Motor neuron (in vitro differentiated cells): ENCODE data around the gene ABHD4. TPM values are rescaled to one million over a fixed set of nuclear protein-coding genes. Genes with fewer than 3 reads are reported as not detected.
"Not testable (repeated sequence)": the region's sequence is repeated elsewhere in the genome, so short reads cannot be mapped to it uniquely, and the experiment has no call there.

Experiments
- ATAC-seq, 8 experiments: fragments of 200-7000 bp; cut with Tn5 transposase; replicated peaks in 6 of 8; 2 replicates each; pipeline ENCODE4 v1.8.0; 2021; ENCODE audit warnings: mild to moderate bottlenecking in 8 of 8, moderate library complexity in 8 of 8
- H3K27ac ChIP-seq, 2 donors: fragments of 250-450 bp; sonication (Bioruptor Pico); 2 replicates each; pipeline ENCODE4 v1.9.0; 2021; ENCODE audit warnings: antibody characterized with exemption in 2 of 2, mild to moderate bottlenecking in 2 of 2, moderate library complexity in 1 of 2
- H3K4me1 ChIP-seq, 2 donors: fragments of 250-450 bp; sonication (Bioruptor Pico); replicated peaks in 1 of 2; 2 replicates each; pipeline ENCODE4 v1.6.1; 2021; ENCODE audit warnings: antibody characterized with exemption in 2 of 2, mild to moderate bottlenecking in 2 of 2, moderate library complexity in 1 of 2
- H3K4me3 ChIP-seq, 5 donors: fragments of 250-450 bp; sonication (Bioruptor Pico); 2 replicates each; pipeline ENCODE4 v1.9.0; 2021; ENCODE audit warnings: antibody characterized with exemption in 5 of 5, mild to moderate bottlenecking in 5 of 5, moderate library complexity in 4 of 5
- WGBS, 10 experiments: fragments of 450-650 bp; shearing (Covaris generic); methylation state at CpG; one replicate each; pipeline ENCODE4 v1.0.0; 2022; 5-methylcytosine and 5-hydroxymethylcytosine counted together
- in situ Hi-C, 9 experiments: fragments of 400-800 bp; cut with MboI; loops; one replicate each; pipeline ENCODE4 v1.15.0; 2021; ENCODE audit warnings: low sequenced_read_pairs in 9 of 9, low pct_unique_long_range_greater_than_20kb in 2 of 9; ENCODE audit not compliant: unreplicated experiment in 9 of 9
- total RNA-seq, 8 experiments: library from RNA; unstranded; fragments of 300-600 nt; gene quantifications; 2 replicates each; pipeline versions ENCODE4 v1.2.3 to v1.2.4, GENCODE V29; 2022

ABHD4 gene
- 10 to 100 TPM in 4 of 8 experiments, 1 to 10 TPM in 4; 4.5 to 30.0 (median 13.5) TPM for total RNA-seq

DNA sequence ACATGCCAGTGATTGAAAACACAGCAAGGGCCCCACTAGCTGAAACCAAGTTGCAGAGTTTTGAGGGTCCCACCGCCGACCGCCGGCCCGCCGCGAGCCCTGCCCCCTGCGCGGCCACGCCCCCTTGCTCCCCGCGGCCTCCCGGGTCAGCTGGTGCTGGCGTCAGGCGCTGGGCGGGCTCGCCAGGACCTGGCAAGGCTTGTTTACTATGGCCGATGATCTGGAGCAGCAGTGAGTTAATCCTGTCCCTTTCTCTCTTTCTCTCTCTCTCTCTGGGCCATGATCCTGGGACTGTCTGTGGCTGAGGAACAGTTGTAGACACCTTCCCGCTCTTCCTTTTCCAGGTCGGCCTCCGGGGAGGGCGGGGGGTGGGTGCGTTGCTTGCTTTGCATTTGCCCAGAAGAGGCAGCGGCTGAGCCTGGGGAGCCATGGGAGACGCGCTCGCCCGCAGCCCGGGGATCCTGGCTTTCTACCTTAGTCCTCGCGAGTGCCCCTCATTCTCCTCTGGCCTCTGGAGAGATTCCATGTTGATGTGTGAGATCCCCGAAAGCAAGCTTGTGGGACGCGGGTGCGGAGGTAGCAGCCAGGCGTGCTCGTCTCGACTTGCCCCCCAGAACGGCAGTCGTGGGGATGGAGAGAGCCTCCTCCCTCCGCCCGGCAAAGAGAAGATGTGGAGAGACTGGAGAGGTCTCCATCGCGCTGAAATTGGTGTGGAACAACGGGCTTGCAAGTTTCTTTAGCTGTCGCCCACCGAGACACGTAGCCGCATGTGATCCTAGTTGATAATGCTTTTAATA, at the start of gene ABHD4:
Gene ABHD4, plus strand, starts transcription at position 202 of the 797 bp plus-strand sequence. Its CDS starts 7 bp downstream, at position 209.
- peak within 1 kb of the TSS; percentile 59 to 92 (median 74) for H3K4me3 ChIP-seq
- 0 to 4% (median 0%) methylated on average over 1 to 8 of the region's 49 CpGs; no CpG with 5 or more reads in 4 of the 10 experiments for WGBS, 10 experiments
- peak within 1 kb of the TSS; percentile 12 to 62 for H3K27ac ChIP-seq
- in situ Hi-C loops: loop anchor here in 1 of 9 experiments (25.0 kb wide), 1 partner anchor 264 kb away; the partner anchor contains the start of gene LRP10
- ATAC-seq: peak; percentile 86 to 96 (median 94)
- H3K4me1 ChIP-seq: peaks cover 4 to 5% of the 10 kb centered on the region in 2 donors

- in situ Hi-C loops: loop anchor here in 1 of 9 experiments (10.0 kb wide), 1 partner anchor 155 kb away; no protein-coding TSS in a partner anchor
- ATAC-seq: no peak
- WGBS, 10 experiments: 80 to 100% (median 94%) methylated on average over 1 to 6 of the region's 6 CpGs; no CpG with 5 or more reads in 2 of the 10 experiments
- H3K27ac ChIP-seq: no peak overlapping the region
- H3K4me1 ChIP-seq: peaks cover 21 to 32% of the 10 kb centered on the region in 2 donors
- no peak overlapping the region for H3K4me3 ChIP-seq
These were observed 48.7 kb upstream of the ABHD4 start for GRCh38 chr14:22549324-22549962.

DNA sequence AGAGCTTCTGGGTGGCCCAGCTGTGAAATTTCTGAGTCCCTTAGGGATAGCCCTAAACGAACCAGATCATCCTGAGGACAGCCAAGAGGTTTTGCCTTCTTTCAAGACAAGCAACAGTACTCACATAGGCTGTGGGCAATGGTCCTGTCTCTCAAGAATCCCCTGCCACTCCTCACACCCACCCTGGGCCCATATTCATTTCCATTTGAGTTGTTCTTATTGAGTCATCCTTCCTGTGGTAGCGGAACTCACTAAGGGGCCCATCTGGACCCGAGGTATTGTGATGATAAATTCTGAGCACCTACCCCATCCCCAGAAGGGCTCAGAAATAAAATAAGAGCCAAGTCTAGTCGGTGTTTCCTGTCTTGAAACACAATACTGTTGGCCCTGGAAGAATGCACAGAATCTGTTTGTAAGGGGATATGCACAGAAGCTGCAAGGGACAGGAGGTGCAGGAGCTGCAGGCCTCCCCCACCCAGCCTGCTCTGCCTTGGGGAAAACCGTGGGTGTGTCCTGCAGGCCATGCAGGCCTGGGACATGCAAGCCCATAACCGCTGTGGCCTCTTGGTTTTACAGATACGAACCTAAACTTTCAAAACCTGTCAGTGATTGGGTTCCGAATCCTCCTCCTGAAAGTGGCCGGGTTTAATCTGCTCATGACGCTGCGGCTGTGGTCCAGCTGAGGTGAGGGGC, 48.0 kb upstream of the ABHD4 start:
- Histone ChIP-seq H3K27ac (no peak overlapping the region), H3K4me1 (peaks cover 21 to 32% of the 10 kb centered on the region in 2 donors), H3K4me3 (no peak overlapping the region)
- in situ Hi-C loops: loop anchor here (10.0 to 25.0 kb wide), 5 partner anchors 112 to 512 kb away; partner anchors contain the start of genes LRP10 (in 6 of the 9), CDH24 (in 3 of the 9), MMP14 (in 1 of the 9) and MRPL52 (in 1 of the 9)
- peak in 5 of 8 experiments; percentile 23 to 80 (median 54) for ATAC-seq
- WGBS, 10 experiments: 0 to 100% (median 39%) methylated on average over 1 to 8 of the region's 11 CpGs; no CpG with 5 or more reads in 1 of the 10 experiments

DNA sequence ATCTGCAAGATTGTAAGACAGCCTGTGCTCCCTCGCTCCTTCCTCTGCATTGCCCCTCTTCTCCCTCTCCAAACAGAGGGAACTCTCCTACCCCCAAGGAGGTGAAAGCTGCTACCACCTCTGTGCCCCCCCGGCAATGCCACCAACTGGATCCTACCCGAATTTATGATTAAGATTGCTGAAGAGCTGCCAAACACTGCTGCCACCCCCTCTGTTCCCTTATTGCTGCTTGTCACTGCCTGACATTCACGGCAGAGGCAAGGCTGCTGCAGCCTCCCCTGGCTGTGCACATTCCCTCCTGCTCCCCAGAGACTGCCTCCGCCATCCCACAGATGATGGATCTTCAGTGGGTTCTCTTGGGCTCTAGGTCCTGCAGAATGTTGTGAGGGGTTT, 46.5 kb upstream of the ABHD4 start:
- no peak overlapping the region for H3K4me3 ChIP-seq
- peak in 5 of 8 experiments; percentile 49 to 86 (median 85) for ATAC-seq
- H3K4me1 ChIP-seq: peaks cover 21 to 25% of the 10 kb centered on the region in 2 donors
- in situ Hi-C loops: loop anchor here (25.0 kb wide), 4 partner anchors 111 to 511 kb away; partner anchors contain the start of genes LRP10 (in 6 of the 9), CDH24 (in 3 of the 9), MMP14 (in 1 of the 9) and MRPL52 (in 1 of the 9)
- 30 to 100% (median 58%) methylated on average over 1 to 4 of the region's 5 CpGs; no CpG with 5 or more reads in 2 of the 10 experiments for WGBS, 10 experiments
- H3K27ac ChIP-seq: no peak overlapping the region

- H3K4me1 ChIP-seq: peaks cover 16 to 19% of the 10 kb centered on the region in 2 donors
- no peak overlapping the region for H3K4me3 ChIP-seq
- no peak overlapping the region for H3K27ac ChIP-seq
- in situ Hi-C loops: loop anchor here (25.0 kb wide), 4 partner anchors 110 to 510 kb away; partner anchors contain the start of genes LRP10 (in 6 of the 9), CDH24 (in 3 of the 9), MMP14 (in 1 of the 9) and MRPL52 (in 1 of the 9)
- 55 to 100% (median 82%) methylated on average over 2 to 7 of the region's 13 CpGs; no CpG with 5 or more reads in 4 of the 10 experiments for WGBS, 10 experiments
- ATAC-seq: no peak
These were observed 45.9 kb upstream of the ABHD4 start for GRCh38 chr14:22552001-22552826.

- no peak overlapping the region for H3K4me3 ChIP-seq
- H3K27ac ChIP-seq: no peak overlapping the region
- ATAC-seq: no peak
- in situ Hi-C loops: loop anchor here (25.0 kb wide), 4 partner anchors 110 to 510 kb away; partner anchors contain the start of genes LRP10 (in 6 of the 9), CDH24 (in 3 of the 9), MMP14 (in 1 of the 9) and MRPL52 (in 1 of the 9)
- WGBS, 10 experiments: 90 to 100% (median 100%) methylated on average over 1 to 2 of the region's 2 CpGs; no CpG with 5 or more reads in 7 of the 10 experiments
- H3K4me1 ChIP-seq: peaks cover 16 to 19% of the 10 kb centered on the region in 2 donors
These were observed 45.3 kb upstream of the ABHD4 start for GRCh38 chr14:22552827-22553076.

DNA sequence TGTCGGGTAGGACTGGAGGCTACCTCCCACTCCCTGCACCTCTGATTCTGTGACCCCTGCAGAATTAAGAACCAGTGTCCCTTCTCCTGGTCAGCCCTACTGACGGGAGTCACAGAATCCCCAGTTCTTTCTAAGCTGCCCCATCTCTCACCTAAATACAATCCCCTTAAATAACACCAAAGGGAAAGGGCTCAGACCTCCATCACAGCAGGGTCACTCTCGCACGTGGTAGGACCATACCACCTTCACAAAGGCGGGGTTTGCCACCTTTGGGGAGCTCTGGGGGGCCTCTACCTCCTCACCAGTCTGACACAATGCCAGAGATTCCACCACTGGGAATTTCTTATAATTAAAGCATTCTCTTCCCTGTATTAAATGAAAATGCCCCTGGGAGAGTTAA, 44.7 kb upstream of the ABHD4 start:
- no peak overlapping the region for H3K4me3 ChIP-seq
- in situ Hi-C loops: loop anchor here (25.0 kb wide), 4 partner anchors 109 to 509 kb away; partner anchors contain the start of genes LRP10 (in 6 of the 9), CDH24 (in 3 of the 9), MMP14 (in 1 of the 9) and MRPL52 (in 1 of the 9)
- no peak overlapping the region for H3K27ac ChIP-seq
- H3K4me1 ChIP-seq: peaks cover 16 to 19% of the 10 kb centered on the region in 2 donors
- no peak for ATAC-seq
- 48 to 100% (median 80%) methylated on average over 1 to 4 of the region's 5 CpGs; no CpG with 5 or more reads in 3 of the 10 experiments for WGBS, 10 experiments

- not testable (repeated sequence) for H3K27ac ChIP-seq, H3K4me3 ChIP-seq, ATAC-seq
- H3K4me1 ChIP-seq: peaks cover 16 to 19% of the 10 kb centered on the region in 2 donors
- 20 to 80% (median 54%) methylated on average over 1 to 2 of the region's 14 CpGs; no CpG with 5 or more reads in 7 of the 10 experiments for WGBS, 10 experiments
- in situ Hi-C loops: loop anchor here (25.0 kb wide), 4 partner anchors 108 to 508 kb away; partner anchors contain the start of genes LRP10 (in 6 of the 9), CDH24 (in 3 of the 9), MMP14 (in 1 of the 9) and MRPL52 (in 1 of the 9)
These were observed 44.1 kb upstream of the ABHD4 start for GRCh38 chr14:22553861-22554497.

GRCh38 chr14:22554498-22555383, 43.4 kb upstream of the ABHD4 start:
- WGBS, 10 experiments: 40 to 100% (median 85%) methylated on average over 1 to 5 of the region's 15 CpGs; no CpG with 5 or more reads in 3 of the 10 experiments
- ATAC-seq: no peak
- in situ Hi-C loops: loop anchor here (25.0 kb wide), 4 partner anchors 108 to 508 kb away; partner anchors contain the start of genes LRP10 (in 6 of the 9), CDH24 (in 3 of the 9), MMP14 (in 1 of the 9) and MRPL52 (in 1 of the 9)

GRCh38 chr14:22555384-22556011, 42.6 kb upstream of the ABHD4 start:
- Histone ChIP-seq H3K4me1 (peaks cover 11 to 12% of the 10 kb centered on the region in 2 donors), H3K27ac (no peak overlapping the region), H3K4me3 (no peak overlapping the region)
- no peak for ATAC-seq
- in situ Hi-C loops: loop anchor here (25.0 kb wide), 4 partner anchors 107 to 507 kb away; partner anchors contain the start of genes LRP10 (in 6 of the 9), CDH24 (in 3 of the 9), MMP14 (in 1 of the 9) and MRPL52 (in 1 of the 9)
- WGBS, 10 experiments: 70 to 100% (median 82%) methylated on average over 1 to 3 of the region's 4 CpGs; no CpG with 5 or more reads in 4 of the 10 experiments

More at GRCh38 chr14:22554498-22555383, 43.4 kb upstream of the ABHD4 start:
- Histone ChIP-seq H3K27ac (no peak overlapping the region), H3K4me1 (peaks cover 16 to 18% of the 10 kb centered on the region in 2 donors), H3K4me3 (no peak overlapping the region)
